ENCODE results near the gene LLGL1.

The LLGL1 gene

DNA sequence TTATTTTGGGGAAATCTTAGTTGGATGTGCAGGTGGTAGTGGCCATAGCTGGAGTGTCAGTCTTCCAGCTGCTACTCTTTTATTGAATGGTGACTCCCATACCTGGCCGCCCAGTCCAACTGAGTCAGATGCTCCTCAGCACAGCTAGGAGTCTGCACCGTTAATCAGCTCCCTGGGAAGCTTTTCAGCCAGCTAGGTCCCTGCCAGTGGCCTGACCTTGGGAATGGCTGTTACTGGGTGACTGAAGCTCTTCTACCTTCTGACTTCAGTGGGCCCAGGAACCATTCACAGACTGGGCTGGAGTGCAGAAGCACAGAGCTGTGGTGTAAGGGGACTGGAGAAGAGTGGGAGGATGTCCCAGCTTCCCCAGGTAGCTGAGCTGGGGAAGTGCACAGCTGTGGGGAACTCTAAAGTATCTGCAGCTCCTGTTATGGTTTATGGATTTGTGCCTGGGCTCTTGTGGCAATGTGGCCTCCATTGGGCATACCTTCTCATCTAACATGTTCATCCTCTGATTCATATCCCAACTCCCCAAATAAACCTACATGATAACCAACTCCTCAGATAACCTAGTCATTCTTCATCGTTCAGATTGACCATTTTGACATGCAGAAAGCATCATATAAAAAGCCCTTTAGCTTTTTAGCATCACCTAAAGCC is 27.8 kb upstream of the LLGL1 start:
- TF ChIP-seq, protein P1, sequence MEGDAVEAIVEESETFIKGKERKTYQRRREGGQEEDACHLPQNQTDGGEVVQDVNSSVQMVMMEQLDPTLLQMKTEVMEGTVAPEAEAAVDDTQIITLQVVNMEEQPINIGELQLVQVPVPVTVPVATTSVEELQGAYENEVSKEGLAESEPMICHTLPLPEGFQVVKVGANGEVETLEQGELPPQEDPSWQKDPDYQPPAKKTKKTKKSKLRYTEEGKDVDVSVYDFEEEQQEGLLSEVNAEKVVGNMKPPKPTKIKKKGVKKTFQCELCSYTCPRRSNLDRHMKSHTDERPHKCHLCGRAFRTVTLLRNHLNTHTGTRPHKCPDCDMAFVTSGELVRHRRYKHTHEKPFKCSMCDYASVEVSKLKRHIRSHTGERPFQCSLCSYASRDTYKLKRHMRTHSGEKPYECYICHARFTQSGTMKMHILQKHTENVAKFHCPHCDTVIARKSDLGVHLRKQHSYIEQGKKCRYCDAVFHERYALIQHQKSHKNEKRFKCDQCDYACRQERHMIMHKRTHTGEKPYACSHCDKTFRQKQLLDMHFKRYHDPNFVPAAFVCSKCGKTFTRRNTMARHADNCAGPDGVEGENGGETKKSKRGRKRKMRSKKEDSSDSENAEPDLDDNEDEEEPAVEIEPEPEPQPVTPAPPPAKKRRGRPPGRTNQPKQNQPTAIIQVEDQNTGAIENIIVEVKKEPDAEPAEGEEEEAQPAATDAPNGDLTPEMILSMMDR (IDR thresholded peaks at IDR 0.05; ENCODE audit: low read depth, low read length) = no peak
- no peaks in the 10 kb centered on the region for H3K9me3 ChIP-seq (ENCODE audit: severe bottlenecking)
- peaks cover 78% of the 10 kb centered on the region for H3K36me3 ChIP-seq
- DNase-seq = no peak
- no peak overlapping the region for H3K27ac ChIP-seq
- no peak overlapping the region for H3K4me3 ChIP-seq (ENCODE audit: low read depth, low read length)
- no peaks in the 10 kb centered on the region for H3K27me3 ChIP-seq (ENCODE audit: insufficient read depth, low read depth, severe bottlenecking)

DNA sequence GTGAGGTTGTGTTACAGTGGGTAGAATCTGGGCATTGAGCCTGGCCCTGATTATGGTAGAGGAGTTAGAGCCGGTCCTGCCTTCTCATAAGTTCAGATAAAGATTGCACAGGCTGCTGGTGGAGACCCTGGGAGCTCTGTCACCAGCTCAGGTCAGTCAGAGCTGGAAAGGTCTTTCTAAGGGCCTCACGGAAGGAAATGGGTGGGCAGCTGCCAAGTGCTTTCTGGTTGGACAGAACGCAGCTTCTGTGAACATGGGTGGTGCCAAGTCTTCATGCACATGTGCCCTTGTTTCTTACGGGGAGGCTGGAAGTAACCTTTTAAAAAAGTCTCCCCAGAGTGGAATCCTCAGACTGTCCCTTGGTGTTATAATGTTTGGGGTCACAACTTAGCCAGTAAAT is 26.9 kb upstream of the LLGL1 start:
- H3K36me3 ChIP-seq = peaks cover 79% of the 10 kb centered on the region
- no peak for DNase-seq
- no peaks in the 10 kb centered on the region for H3K27me3 ChIP-seq (ENCODE audit: insufficient read depth, low read depth, severe bottlenecking)
- TF ChIP-seq, protein P1 (IDR thresholded peaks at IDR 0.05; ENCODE audit: low read depth, low read length) = no peak
- no peaks in the 10 kb centered on the region for H3K9me3 ChIP-seq (ENCODE audit: severe bottlenecking)
- H3K27ac ChIP-seq = no peak overlapping the region
- no peak overlapping the region for H3K4me3 ChIP-seq (ENCODE audit: low read depth, low read length)

- H3K9me3 ChIP-seq (ENCODE audit: severe bottlenecking) = no peaks in the 10 kb centered on the region
- peaks cover 78% of the 10 kb centered on the region for H3K36me3 ChIP-seq
- H3K27me3 ChIP-seq (ENCODE audit: insufficient read depth, low read depth, severe bottlenecking) = no peaks in the 10 kb centered on the region
- H3K4me3 ChIP-seq (ENCODE audit: low read depth, low read length) = no peak overlapping the region
- H3K27ac ChIP-seq = no peak overlapping the region
- no peak for DNase-seq
- TF ChIP-seq, protein P1 (IDR thresholded peaks at IDR 0.05; ENCODE audit: low read depth, low read length) = no peak
Observed at GRCh38 chr17:18201108-18201507, 24.3 kb upstream of the LLGL1 start.

DNA sequence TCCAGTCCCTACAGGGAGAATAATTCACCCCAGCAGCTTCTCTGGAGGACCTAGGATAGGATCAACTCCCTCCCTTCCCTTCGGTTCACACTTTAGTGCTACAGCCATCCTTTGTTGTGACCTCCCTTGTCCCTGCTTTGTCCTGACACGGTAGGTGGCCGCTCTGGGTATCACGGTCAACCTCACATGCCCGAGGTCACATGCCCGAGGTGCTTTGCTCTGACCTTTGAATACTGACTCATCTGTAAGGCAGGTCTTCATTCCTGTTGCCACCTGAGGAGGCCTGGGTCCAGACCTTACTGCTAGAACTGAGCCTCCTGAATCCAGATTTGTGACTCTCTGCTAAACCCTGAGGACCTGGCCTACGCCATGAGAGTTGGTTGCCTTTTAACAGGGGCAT is 22.1 kb upstream of the LLGL1 start:
- no peak overlapping the region for H3K4me3 ChIP-seq (ENCODE audit: low read depth, low read length)
- TF ChIP-seq, protein P1 (IDR thresholded peaks at IDR 0.05; ENCODE audit: low read depth, low read length) = no peak
- DNase-seq = no peak
- H3K27me3 ChIP-seq (ENCODE audit: insufficient read depth, low read depth, severe bottlenecking) = no peaks in the 10 kb centered on the region
- peaks cover 78% of the 10 kb centered on the region for H3K36me3 ChIP-seq
- H3K9me3 ChIP-seq (ENCODE audit: severe bottlenecking) = no peaks in the 10 kb centered on the region
- no peak overlapping the region for H3K27ac ChIP-seq

DNA sequence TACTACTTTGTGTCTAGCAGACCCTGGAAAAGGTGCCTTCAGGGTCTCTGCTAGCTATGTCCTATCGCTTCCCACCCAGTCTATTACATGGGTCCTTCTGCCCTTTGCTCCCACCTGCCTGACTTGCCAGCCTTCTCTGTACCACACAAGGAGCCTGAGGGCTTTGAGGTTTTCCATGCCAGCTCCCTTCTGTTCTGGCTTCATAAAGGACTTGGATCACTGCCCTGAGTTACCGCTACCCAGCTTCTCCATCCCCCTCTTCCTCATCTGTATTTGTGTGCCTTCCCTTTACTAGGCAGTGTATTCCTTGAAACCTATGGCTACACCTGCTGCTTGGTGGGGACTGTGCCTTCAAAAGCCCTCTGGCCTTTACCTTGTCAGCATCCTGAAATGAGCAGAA is 19.6 kb upstream of the LLGL1 start:
- peaks cover 79% of the 10 kb centered on the region for H3K36me3 ChIP-seq
- H3K27ac ChIP-seq = no peak overlapping the region
- H3K9me3 ChIP-seq (ENCODE audit: severe bottlenecking) = no peaks in the 10 kb centered on the region
- no peak for DNase-seq
- no peaks in the 10 kb centered on the region for H3K27me3 ChIP-seq (ENCODE audit: insufficient read depth, low read depth, severe bottlenecking)
- H3K4me3 ChIP-seq (ENCODE audit: low read depth, low read length) = no peak overlapping the region
- TF ChIP-seq, protein P1 (IDR thresholded peaks at IDR 0.05; ENCODE audit: low read depth, low read length) = no peak

GRCh38 chr17:18206962-18207361 is 18.5 kb upstream of the LLGL1 start:
- H3K36me3 ChIP-seq = peaks cover 75% of the 10 kb centered on the region

More at GRCh38 chr17:18206962-18207361, 18.5 kb upstream of the LLGL1 start:
- Histone ChIP-seq H3K4me3 (ENCODE audit: low read depth, low read length) (no peak overlapping the region), H3K9me3 (ENCODE audit: severe bottlenecking) (no peaks in the 10 kb centered on the region), H3K27me3 (ENCODE audit: insufficient read depth, low read depth, severe bottlenecking) (no peaks in the 10 kb centered on the region), H3K27ac (no peak overlapping the region)
- TF ChIP-seq, protein P1 (IDR thresholded peaks at IDR 0.05; ENCODE audit: low read depth, low read length) = no peak
- DNase-seq = no peak
